Type B pancreatic cell (in vitro differentiated cells): ENCODE measurements around the gene RAB18. TPM values are rescaled to one million over a fixed set of nuclear protein-coding genes. Genes with fewer than 3 reads are reported as not detected.

Source experiments
- DNase-seq: peaks from one replicate; pipeline ENCODE4 v3.0.0; 2021; ENCODE audit warnings: mixed read lengths; ENCODE audit not compliant: unreplicated experiment; ENCODE audit errors: extremely low spot score
- H3K27ac Mint-ChIP-seq: 2 replicates; pipeline ENCODE4 v1.8.0; 2021; ENCODE audit warnings: mild to moderate bottlenecking, mixed read lengths
- H3K27me3 Mint-ChIP-seq: 2 replicates; pipeline ENCODE4 v1.8.0; 2021; ENCODE audit warnings: mixed read lengths
- H3K36me3 Mint-ChIP-seq: 2 replicates; pipeline ENCODE4 v1.8.0; 2021; ENCODE audit warnings: mixed read lengths
- H3K4me1 Mint-ChIP-seq: one replicate; pipeline ENCODE4 v1.8.0; 2021; ENCODE audit warnings: mixed read lengths; ENCODE audit not compliant: unreplicated experiment
- H3K4me3 Mint-ChIP-seq: 2 replicates; pipeline ENCODE4 v1.8.0; 2021; ENCODE audit warnings: mild to moderate bottlenecking, mixed read lengths
- H3K9me3 Mint-ChIP-seq: 2 replicates; pipeline ENCODE4 v1.8.0; 2021; ENCODE audit warnings: mixed read lengths
- CTCF ChIP-seq: fragments of 200-600 bp; sonication (generic); conservative IDR thresholded peaks from 2 replicates; pipeline ENCODE4 v1.5.0; 2021; ENCODE audit warnings: antibody characterized with exemption, mild to moderate bottlenecking
- total RNA-seq: library from RNA; stranded (reverse); gene quantifications from 2 replicates; pipeline ENCODE4 v1.2.1, GENCODE V29; 2021; ENCODE audit warnings: low replicate concordance

Gene RAB18
- total RNA-seq, 1 donor from 2014 or later = 81.8 TPM

DNA sequence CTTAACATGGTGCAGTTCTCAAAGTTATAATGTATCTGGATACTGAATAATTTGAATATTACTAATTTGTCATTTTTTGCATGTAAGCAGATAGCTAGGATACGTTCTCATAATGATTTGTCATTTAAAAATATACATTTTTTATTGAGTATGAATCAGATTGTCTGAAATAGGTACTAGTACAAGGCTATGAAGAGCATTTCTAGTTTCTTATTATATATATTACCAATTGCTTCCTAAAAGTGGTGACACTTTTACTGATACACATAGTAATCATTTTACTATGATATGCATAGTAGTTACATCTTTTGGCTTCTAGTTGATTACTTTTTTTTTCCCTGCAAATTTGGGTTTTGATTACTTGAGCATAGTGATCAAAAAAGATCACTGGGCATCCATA is 26.4 kb downstream of the RAB18 start:
- no peaks in the 10 kb centered on the region for H3K9me3 Mint-ChIP-seq
- peaks cover 7% of the 10 kb centered on the region for H3K4me1 Mint-ChIP-seq
- no peaks in the 10 kb centered on the region for H3K27me3 Mint-ChIP-seq
- peaks cover 12% of the 10 kb centered on the region for H3K36me3 Mint-ChIP-seq
- no peak for DNase-seq
- no peak for TF ChIP-seq CTCF
- H3K27ac Mint-ChIP-seq = no peak overlapping the region
- no peak overlapping the region for H3K4me3 Mint-ChIP-seq

DNA sequence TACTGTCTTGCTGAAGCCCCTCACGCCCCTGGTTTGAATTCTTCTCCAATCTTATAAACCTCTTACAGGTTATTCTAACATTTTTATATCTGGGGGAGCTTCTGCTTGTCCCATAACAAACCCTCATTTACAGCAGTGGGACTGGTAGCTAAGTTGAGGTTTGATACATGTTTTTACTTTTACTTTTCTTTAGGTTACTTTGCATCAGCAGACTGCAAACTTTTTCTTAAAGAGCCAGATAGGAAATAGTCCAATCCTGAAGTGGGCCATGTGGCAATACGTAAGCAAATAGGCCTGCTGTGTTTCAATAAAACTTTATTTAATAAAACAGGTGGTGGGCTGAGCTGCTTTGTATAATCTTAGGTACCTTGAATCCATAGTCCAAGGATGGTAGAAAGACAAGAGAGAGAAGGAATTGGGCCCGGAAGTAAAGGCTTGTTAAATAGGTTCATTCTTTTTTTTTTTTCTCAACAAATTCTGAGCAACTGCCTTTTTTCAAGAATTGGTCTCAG is 27.3 kb downstream of the RAB18 start:
- Mint-ChIP-seq H3K36me3 (peaks cover 12% of the 10 kb centered on the region), H3K4me3 (no peak overlapping the region), H3K27ac (no peak overlapping the region), H3K9me3 (no peaks in the 10 kb centered on the region), H3K4me1 (peaks cover 7% of the 10 kb centered on the region), H3K27me3 (no peaks in the 10 kb centered on the region)
- DNase-seq = no peak
- TF ChIP-seq CTCF = no peak

DNA sequence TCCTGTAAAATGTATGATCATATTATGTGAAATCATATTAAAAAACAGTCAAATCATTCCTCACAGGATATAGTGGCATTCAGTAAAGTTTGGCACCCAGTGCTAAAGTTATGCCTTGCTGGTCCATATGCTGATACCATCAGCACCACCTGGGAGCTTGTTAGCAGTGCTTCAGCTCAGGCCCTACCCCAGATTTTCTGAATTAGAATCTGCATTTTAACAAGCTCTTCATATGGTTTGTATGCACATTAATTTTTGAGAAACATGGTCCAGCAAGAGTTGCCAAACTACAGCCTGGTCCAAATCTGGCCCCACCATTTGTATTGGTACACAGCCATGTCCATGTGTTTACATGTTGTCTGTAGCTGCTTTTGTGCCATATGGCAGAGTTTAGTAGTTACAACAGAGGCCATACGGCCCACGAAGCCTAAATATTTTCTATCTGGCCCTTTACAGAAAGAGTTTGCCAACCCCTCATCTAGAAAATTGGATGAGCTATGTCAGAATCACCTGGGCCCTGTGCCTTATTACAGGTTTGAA is 30.1 kb downstream of the RAB18 start:
- peaks cover 15% of the 10 kb centered on the region for H3K36me3 Mint-ChIP-seq
- no peak for DNase-seq

GRCh38 chr10:27535317-27535716 is 31.2 kb downstream of the RAB18 start:
- Mint-ChIP-seq H3K4me3 (no peak overlapping the region), H3K9me3 (no peaks in the 10 kb centered on the region), H3K36me3 (peaks cover 12% of the 10 kb centered on the region), H3K27ac (no peak overlapping the region), H3K27me3 (no peaks in the 10 kb centered on the region), H3K4me1 (no peaks in the 10 kb centered on the region)
- no peak for TF ChIP-seq CTCF
- DNase-seq = no peak

More for the DNA sequence above, 30.1 kb downstream of the RAB18 start:
- Mint-ChIP-seq H3K4me1 (peaks cover 7% of the 10 kb centered on the region), H3K27me3 (no peaks in the 10 kb centered on the region), H3K4me3 (no peak overlapping the region), H3K9me3 (no peaks in the 10 kb centered on the region), H3K27ac (no peak overlapping the region)
- TF ChIP-seq CTCF = no peak

GRCh38 chr10:27536437-27536836 is 32.3 kb downstream of the RAB18 start:
- H3K4me3 Mint-ChIP-seq = no peak overlapping the region
- no peak for TF ChIP-seq CTCF
- no peaks in the 10 kb centered on the region for H3K4me1 Mint-ChIP-seq
- DNase-seq = no peak
- H3K27ac Mint-ChIP-seq = no peak overlapping the region
- no peaks in the 10 kb centered on the region for H3K27me3 Mint-ChIP-seq
- peaks cover 12% of the 10 kb centered on the region for H3K36me3 Mint-ChIP-seq
- no peaks in the 10 kb centered on the region for H3K9me3 Mint-ChIP-seq
